K562 (cell line): ENCODE measurements around the gene MT1E.

ENCODE experiments used
- E2F6 ChIP-seq, 2 experiments: IDR thresholded peaks; 2 replicates each; pipeline ENCODE4 v1.6.1; 2011; ENCODE audit warnings: borderline replicate concordance in 1 of 2, control low read depth in 1 of 2, low read depth in 1 of 2, low read length in 1 of 2, mild to moderate bottlenecking in 1 of 2, mixed read lengths in 1 of 2, moderate library complexity in 1 of 2; ENCODE audit not compliant: insufficient read depth in 1 of 2, insufficient read length in 1 of 2, poor library complexity in 1 of 2, severe bottlenecking in 1 of 2; ENCODE audit errors: extremely low read depth in 1 of 2
- EP300 ChIP-seq: IDR thresholded peaks from 2 replicates; pipeline ENCODE4 v1.6.1; 2012; ENCODE audit warnings: low read length, improper control_type of control experiment
- ESRRA ChIP-seq: fragments of 450-650 bp; IDR thresholded peaks from 2 replicates; pipeline ENCODE4 v1.6.1; 2014; ENCODE audit warnings: low read depth, mild to moderate bottlenecking, moderate library complexity, borderline replicate concordance
- EZH2 ChIP-seq: IDR thresholded peaks from 2 replicates; pipeline ENCODE4 v1.6.1; 2012; ENCODE audit warnings: low read depth, mild to moderate bottlenecking, inconsistent platforms, low read length, borderline replicate concordance
- HDAC6 ChIP-seq: IDR thresholded peaks from 2 replicates; pipeline ENCODE4 v1.6.1; 2012; ENCODE audit warnings: low read depth, mild to moderate bottlenecking, control low read depth, inconsistent platforms, low read length, moderate library complexity
- NR1H2 ChIP-seq: sonication (generic); formaldehyde crosslinking; IDR thresholded peaks from 2 replicates; pipeline ENCODE4 v1.4.0; 2020; ENCODE audit warnings: mild to moderate bottlenecking, missing genetic modification reagents
- TSHZ1 ChIP-seq: fragments of 250-450 bp; sonication (Bioruptor Pico); IDR thresholded peaks from 2 replicates; pipeline ENCODE4 v1.4.0; 2020; ENCODE audit warnings: mild to moderate bottlenecking, moderate library complexity
- ZNF224 ChIP-seq: sonication (generic); formaldehyde crosslinking; IDR thresholded peaks from 2 replicates; pipeline ENCODE4 v1.8.0; 2022; ENCODE audit warnings: mild to moderate bottlenecking, missing genetic modification reagents
- TF ChIP-seq, protein P1 (sequence below): fragments of 450-650 bp; IDR thresholded peaks from 2 replicates; pipeline ENCODE4 v1.6.1; 2016; ENCODE audit warnings: mild to moderate bottlenecking
- TF ChIP-seq, protein P2 (sequence below): fragments of 250-450 bp; sonication (Bioruptor Pico); IDR thresholded peaks from 2 replicates; pipeline ENCODE4 v1.9.0; 2021; ENCODE audit warnings: mild to moderate bottlenecking

DNA sequence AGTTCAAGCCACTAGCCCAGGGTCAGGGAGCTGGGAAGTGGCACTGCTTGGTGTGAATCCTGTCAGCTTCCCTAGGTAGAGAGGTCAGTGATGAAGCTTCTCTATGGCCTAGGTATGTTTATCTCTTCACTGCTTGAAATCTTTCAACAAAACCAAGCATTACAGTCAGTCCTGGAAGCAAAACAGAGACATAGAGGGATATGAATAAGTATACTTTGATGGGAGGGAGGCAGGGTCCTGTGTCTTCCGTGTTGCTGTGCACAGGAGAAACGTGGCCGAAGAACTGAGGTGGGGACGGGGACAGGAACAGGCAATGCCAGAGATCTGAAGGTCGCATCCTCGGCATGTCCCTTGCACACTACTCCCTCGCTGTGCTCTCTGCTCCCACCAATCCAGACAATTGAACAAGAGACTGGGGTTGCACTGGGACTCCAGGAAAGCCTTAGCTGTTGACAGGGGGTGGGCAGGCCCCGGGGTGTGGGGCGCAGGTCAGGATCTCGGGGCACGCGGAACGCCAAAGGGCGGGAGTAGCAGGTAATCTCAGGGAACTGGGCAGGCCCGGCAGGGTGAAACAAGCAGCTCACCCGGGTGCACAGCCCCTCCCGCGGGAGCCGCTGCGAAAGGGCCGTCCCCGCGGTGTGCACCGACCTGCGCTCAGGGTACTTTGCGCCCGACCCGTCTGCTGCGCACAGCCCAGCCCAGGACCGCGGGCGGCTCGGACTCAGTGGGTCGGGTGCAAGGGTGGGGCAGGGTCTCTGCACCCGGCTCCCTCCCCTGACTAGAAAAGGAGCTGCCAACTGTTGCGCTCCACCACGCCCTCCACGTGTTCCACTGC is 43.6 kb downstream of the MT1E start, which contains the start of gene MT1H:
- TF ChIP-seq EP300: no peak
- TF ChIP-seq, protein P1, sequence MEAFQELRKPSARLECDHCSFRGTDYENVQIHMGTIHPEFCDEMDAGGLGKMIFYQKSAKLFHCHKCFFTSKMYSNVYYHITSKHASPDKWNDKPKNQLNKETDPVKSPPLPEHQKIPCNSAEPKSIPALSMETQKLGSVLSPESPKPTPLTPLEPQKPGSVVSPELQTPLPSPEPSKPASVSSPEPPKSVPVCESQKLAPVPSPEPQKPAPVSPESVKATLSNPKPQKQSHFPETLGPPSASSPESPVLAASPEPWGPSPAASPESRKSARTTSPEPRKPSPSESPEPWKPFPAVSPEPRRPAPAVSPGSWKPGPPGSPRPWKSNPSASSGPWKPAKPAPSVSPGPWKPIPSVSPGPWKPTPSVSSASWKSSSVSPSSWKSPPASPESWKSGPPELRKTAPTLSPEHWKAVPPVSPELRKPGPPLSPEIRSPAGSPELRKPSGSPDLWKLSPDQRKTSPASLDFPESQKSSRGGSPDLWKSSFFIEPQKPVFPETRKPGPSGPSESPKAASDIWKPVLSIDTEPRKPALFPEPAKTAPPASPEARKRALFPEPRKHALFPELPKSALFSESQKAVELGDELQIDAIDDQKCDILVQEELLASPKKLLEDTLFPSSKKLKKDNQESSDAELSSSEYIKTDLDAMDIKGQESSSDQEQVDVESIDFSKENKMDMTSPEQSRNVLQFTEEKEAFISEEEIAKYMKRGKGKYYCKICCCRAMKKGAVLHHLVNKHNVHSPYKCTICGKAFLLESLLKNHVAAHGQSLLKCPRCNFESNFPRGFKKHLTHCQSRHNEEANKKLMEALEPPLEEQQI: no peak
- no peak for TF ChIP-seq E2F6 (IDR thresholded peaks at IDR 0.05; ENCODE audit: borderline replicate concordance in 1 of 2, extremely low read depth in 1 of 2, insufficient read depth in 1 of 2, insufficient read length in 1 of 2, low read depth in 1 of 2, low read length in 1 of 2, poor library complexity in 1 of 2, severe bottlenecking in 1 of 2)
- no peak for TF ChIP-seq EZH2
- TF ChIP-seq ESRRA: no peak
- no peak for TF ChIP-seq NR1H2
- TF ChIP-seq ZNF224 (CRISPR knock-in tag): no peak
- TF ChIP-seq, protein P2, sequence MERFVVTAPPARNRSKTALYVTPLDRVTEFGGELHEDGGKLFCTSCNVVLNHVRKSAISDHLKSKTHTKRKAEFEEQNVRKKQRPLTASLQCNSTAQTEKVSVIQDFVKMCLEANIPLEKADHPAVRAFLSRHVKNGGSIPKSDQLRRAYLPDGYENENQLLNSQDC (CRISPR knock-in tag): no peak
- TF ChIP-seq TSHZ1 (CRISPR knock-in tag): no peak
- no peak for TF ChIP-seq HDAC6
